Esophagus (tissue), 2 donors: Measurements from ENCODE around the gene KRTAP5-4. TPM values are rescaled to one million over a fixed set of nuclear protein-coding genes. Genes with fewer than 3 reads are reported as not detected.

Experiments used
- H3K27ac ChIP-seq, 2 donors: one replicate each; pipeline ENCODE4 v1.5.1; 2013; ENCODE audit warnings: low read depth in 2 of 2, mild to moderate bottlenecking in 2 of 2, inconsistent platforms in 1 of 2, low read length in 1 of 2, moderate library complexity in 1 of 2
- H3K27me3 ChIP-seq, 2 donors: one replicate each; pipeline ENCODE4 v1.6.1; 2013; ENCODE audit warnings: low read length in 2 of 2, control low read depth in 1 of 2, mild to moderate bottlenecking in 1 of 2; ENCODE audit not compliant: insufficient read depth in 2 of 2, control insufficient read depth in 1 of 2
- H3K36me3 ChIP-seq, 2 donors: one replicate each; pipeline ENCODE4 v1.6.1; 2013; ENCODE audit warnings: low read length in 1 of 2; ENCODE audit not compliant: control insufficient read depth in 2 of 2, insufficient read depth in 2 of 2
- H3K4me1 ChIP-seq, 2 donors: one replicate each; pipeline ENCODE4 v1.6.1; 2013; ENCODE audit warnings: low read length in 1 of 2; ENCODE audit not compliant: control insufficient read depth in 2 of 2, insufficient read depth in 2 of 2
- H3K4me3 ChIP-seq, 2 donors: one replicate each; pipeline ENCODE4 v1.5.1; 2013; ENCODE audit warnings: low read length in 2 of 2, mild to moderate bottlenecking in 2 of 2, low read depth in 1 of 2, moderate library complexity in 1 of 2
- H3K9me3 ChIP-seq, 2 donors: one replicate each; pipeline ENCODE4 v1.6.1; 2013; ENCODE audit warnings: mild to moderate bottlenecking in 2 of 2, low read depth in 1 of 2, low read length in 1 of 2, moderate library complexity in 1 of 2; ENCODE audit not compliant: control insufficient read depth in 2 of 2, insufficient read depth in 1 of 2
- WGBS, 2 donors: extraction: QIAGEN DNeasy Blood & Tissue Kit; methylation state at CpG; one replicate each; pipeline ENCODE4 v1.1.7; 2013; 5-methylcytosine and 5-hydroxymethylcytosine counted together
- polyA plus RNA-seq, 2 donors: library from polyadenylated mRNA; stranded (reverse); fragments of 200-250 nt; gene quantifications; one replicate each; pipeline ENCODE4 v1.2.3, GENCODE V29; 2013
- donor health status: healthy with polysubstance abuse.
- donor health status: Bipolar disorder and iron deficiency.

Gene KRTAP5-4
- polyA plus RNA-seq, 2 donors = not detected

DNA sequence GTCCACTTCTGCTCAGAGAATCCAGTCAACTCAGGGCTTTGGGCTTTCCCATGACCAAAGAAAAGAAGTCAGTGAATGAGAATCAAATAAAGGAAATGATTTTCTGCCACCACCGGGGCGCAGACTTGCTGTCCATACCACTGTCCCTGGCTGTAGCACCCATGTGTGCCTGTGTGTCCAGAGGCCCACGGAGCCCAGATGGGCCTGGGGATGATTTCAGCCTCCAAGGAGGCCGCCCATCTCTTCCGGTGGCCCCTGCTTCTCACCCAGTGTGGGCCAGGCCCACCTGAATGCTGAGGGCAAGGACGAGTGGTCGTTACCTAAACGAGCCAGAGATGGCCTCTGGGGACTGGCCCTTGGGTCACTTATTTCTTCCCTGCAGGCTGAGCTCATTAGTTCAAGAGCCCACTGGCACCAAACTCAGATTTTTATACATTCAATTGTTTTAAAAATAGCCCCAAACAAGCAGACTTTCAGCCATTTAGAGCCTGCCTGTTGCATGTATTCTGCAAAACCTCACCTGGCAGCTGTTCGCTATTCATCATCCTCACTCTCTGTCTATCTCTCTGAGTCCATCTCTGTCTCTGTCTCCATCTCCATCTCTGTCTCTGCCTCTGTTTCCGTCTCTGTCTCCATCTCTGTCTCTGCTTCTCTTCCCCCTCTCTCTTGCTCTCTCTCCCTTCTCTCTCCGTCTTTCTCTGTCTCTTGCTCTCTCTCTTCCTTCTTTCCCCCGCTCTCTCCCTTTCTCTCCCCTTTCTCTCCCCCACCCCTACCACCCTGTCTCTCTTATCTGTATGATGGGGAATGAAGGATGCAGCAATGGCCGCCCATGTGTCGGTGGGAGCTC lies 31.8 kb upstream of the KRTAP5-4 start:
- H3K27ac ChIP-seq = no peak overlapping the region
- H3K27me3 ChIP-seq = no peaks in the 10 kb centered on the region
- no peaks in the 10 kb centered on the region for H3K9me3 ChIP-seq
- peaks cover 0 to 8% of the 10 kb centered on the region in 2 donors for H3K4me1 ChIP-seq
- 89 to 90% methylated on average over 14 of the region's 14 CpGs for WGBS, 2 donors
- H3K4me3 ChIP-seq = no peak overlapping the region
- no peaks in the 10 kb centered on the region for H3K36me3 ChIP-seq

- H3K4me1 ChIP-seq = peaks cover 0 to 8% of the 10 kb centered on the region in 2 donors
- H3K36me3 ChIP-seq = no peaks in the 10 kb centered on the region
- WGBS, 2 donors = 27 to 29% methylated on average over 34 of the region's 34 CpGs
- no peak overlapping the region for H3K27ac ChIP-seq
- H3K4me3 ChIP-seq = no peak overlapping the region
- H3K27me3 ChIP-seq = no peaks in the 10 kb centered on the region
- no peaks in the 10 kb centered on the region for H3K9me3 ChIP-seq
Observed at GRCh38 chr11:1652771-1653540, 31.0 kb upstream of the KRTAP5-4 start.

DNA sequence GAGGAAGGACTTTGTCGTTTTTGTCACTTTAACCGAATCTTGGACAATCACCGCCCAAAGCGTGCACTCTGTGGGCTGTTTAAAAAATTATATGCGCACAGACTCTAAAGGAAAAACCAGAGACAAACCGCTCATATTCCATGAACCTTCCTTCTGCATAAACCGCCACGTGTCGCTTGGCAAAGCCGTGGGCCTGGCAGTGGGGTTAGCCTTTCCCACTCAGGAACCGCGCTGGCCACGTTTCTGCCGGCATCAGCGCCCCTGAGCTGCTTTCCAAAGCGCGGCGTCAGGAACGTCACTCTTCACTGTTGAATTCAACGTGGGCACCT lies 30.5 kb upstream of the KRTAP5-4 start:
- Histone ChIP-seq H3K9me3 (no peaks in the 10 kb centered on the region), H3K27ac (no peak overlapping the region), H3K27me3 (no peaks in the 10 kb centered on the region), H3K36me3 (no peaks in the 10 kb centered on the region), H3K4me1 (peaks cover 0 to 8% of the 10 kb centered on the region in 2 donors), H3K4me3 (no peak overlapping the region)
- WGBS, 2 donors = 47 to 50% methylated on average over 20 of the region's 20 CpGs

- Histone ChIP-seq H3K36me3 (no peaks in the 10 kb centered on the region), H3K4me1 (peaks cover 0 to 8% of the 10 kb centered on the region in 2 donors), H3K27ac (no peak overlapping the region), H3K9me3 (no peaks in the 10 kb centered on the region), H3K4me3 (no peak overlapping the region), H3K27me3 (no peaks in the 10 kb centered on the region)
- WGBS, 2 donors = 79 to 81% methylated on average over 19 of the region's 19 CpGs
Observed at GRCh38 chr11:1652026-1652425, 30.1 kb upstream of the KRTAP5-4 start.

DNA sequence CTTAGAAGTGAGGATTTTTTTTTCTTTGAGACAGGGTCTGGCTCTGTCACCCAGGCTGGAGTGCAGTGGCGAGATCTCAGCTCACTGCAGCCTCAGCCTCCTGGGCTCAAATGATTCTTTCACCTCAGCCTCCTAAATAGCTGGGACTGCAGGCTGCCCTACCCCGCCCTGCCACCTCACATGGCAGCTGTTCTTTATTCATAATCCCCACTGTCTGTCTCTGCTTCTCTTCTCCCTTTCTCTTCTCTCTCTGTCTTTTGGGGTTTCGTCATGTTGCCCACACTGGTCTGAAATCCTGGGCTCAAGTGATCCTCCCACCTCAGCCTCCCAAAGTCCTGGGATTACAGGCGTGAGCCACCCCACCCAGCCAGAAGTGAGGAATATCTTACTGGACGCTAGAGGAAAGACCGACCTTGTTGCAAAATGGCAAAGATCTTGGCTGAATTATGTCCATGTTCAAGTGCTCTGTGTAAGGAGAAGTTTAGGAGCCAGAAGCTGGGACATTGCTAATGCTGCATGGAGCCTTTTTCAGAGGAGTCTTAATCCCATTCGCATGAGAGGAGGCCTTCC lies 29.6 kb upstream of the KRTAP5-4 start:
- no peaks in the 10 kb centered on the region for H3K9me3 ChIP-seq
- H3K4me3 ChIP-seq = no peak overlapping the region
- WGBS, 2 donors = 85 to 89% methylated on average over 7 of the region's 7 CpGs
- no peak overlapping the region for H3K27ac ChIP-seq
- no peaks in the 10 kb centered on the region for H3K36me3 ChIP-seq
- no peaks in the 10 kb centered on the region for H3K27me3 ChIP-seq
- peaks cover 0 to 8% of the 10 kb centered on the region in 2 donors for H3K4me1 ChIP-seq

- Histone ChIP-seq H3K27ac (no peak overlapping the region), H3K9me3 (no peaks in the 10 kb centered on the region), H3K27me3 (no peaks in the 10 kb centered on the region), H3K4me3 (no peak overlapping the region), H3K4me1 (peaks cover 0 to 8% of the 10 kb centered on the region in 2 donors), H3K36me3 (no peaks in the 10 kb centered on the region)
- 74 to 75% methylated on average over 5 of the region's 5 CpGs for WGBS, 2 donors
Observed at GRCh38 chr11:1650918-1651262, 29.0 kb upstream of the KRTAP5-4 start.

- 52 to 66% methylated on average over 15 of the region's 15 CpGs for WGBS, 2 donors
Observed at GRCh38 chr11:1650034-1650917, 28.3 kb upstream of the KRTAP5-4 start.

GRCh38 chr11:1648653-1649420 lies 26.9 kb upstream of the KRTAP5-4 start:
- H3K27me3 ChIP-seq = no peaks in the 10 kb centered on the region
- H3K9me3 ChIP-seq = no peaks in the 10 kb centered on the region
- H3K27ac ChIP-seq = no peak overlapping the region
- H3K4me3 ChIP-seq = no peak overlapping the region
- no peaks in the 10 kb centered on the region for H3K36me3 ChIP-seq
- peaks cover 0 to 6% of the 10 kb centered on the region in 2 donors for H3K4me1 ChIP-seq
- 86 to 90% methylated on average over 28 of the region's 28 CpGs for WGBS, 2 donors

More at GRCh38 chr11:1650034-1650917, 28.3 kb upstream of the KRTAP5-4 start:
- Histone ChIP-seq H3K9me3 (no peaks in the 10 kb centered on the region), H3K27me3 (no peaks in the 10 kb centered on the region), H3K27ac (no peak overlapping the region), H3K4me1 (peaks cover 0 to 6% of the 10 kb centered on the region in 2 donors), H3K4me3 (no peak overlapping the region), H3K36me3 (no peaks in the 10 kb centered on the region)
